Uterus (tissue), 2 donors: ENCODE results near the gene THOC2.

Experiments used
- CTCF ChIP-seq, 4 experiments: fragments of 200-600 bp in 2 of 4; fragments of 450-650 bp in 2 of 4; sonication (generic) in 2 of 4; IDR thresholded peaks; one replicate each; pipeline ENCODE4 v1.5.1; 2016 to 2019; ENCODE audit warnings: antibody characterized with exemption in 4 of 4, mild to moderate bottlenecking in 2 of 4, moderate library complexity in 1 of 4
- POLR2A ChIP-seq, 2 donors: fragments of 450-650 bp; IDR thresholded peaks; one replicate each; pipeline ENCODE4 v1.6.1; 2016; ENCODE audit warnings: antibody characterized with exemption in 2 of 2, mild to moderate bottlenecking in 1 of 2, moderate library complexity in 1 of 2

DNA sequence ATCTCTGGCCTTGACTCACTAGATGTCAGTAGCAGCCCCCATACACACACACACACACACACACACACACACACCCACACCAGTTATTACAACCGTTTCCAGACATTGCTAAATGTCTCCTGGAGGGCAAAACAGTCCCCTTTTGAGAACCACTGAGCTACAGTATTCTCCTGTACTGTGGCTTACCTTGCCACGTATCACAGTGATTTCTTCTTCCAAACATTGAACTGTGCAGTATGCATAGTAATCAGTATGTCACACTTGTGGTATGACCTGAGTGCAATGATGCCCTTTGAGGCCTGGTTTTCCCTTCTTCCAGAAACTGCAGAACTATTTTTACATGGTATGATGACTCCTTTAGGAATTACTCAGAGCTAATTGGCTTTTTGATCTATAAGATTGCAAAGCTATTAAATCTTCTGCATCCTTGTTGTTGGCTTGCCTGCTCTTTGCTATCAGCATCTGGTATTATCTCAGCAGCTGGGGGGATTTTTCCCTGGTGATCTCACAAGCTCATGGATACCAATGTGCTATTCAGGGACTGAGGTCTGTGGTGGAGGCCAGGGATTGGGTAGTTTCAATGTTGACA lies 3.6 kb upstream of the THOC2 start:
- no peak for TF ChIP-seq CTCF (IDR thresholded peaks at IDR 0.05)
- TF ChIP-seq POLR2A (IDR thresholded peaks at IDR 0.05): no peak
